ENCODE results near the gene SPEN.
"Not testable (repeated sequence)": the region's sequence is repeated elsewhere in the genome, so short reads cannot be mapped to it uniquely, and the experiment has no call there.

Gene SPEN

GRCh38 chr1:15972409-15972808 is 124.9 kb downstream of the SPEN start:
- in situ Hi-C loops (cut with MboI; ENCODE audit: low pct_unique_long_range_greater_than_20kb, low sequenced_read_pairs, unreplicated experiment) = no loop called here
- no peak for DNase-seq (ENCODE audit: low spot score)
- no peak for TF ChIP-seq CTCF (IDR thresholded peaks at IDR 0.05; ENCODE audit: extremely low read depth, insufficient read depth, missing control alignments)

GRCh38 chr1:15973772-15974171 is 126.3 kb downstream of the SPEN start:
- DNase-seq (ENCODE audit: low spot score) = no peak
- in situ Hi-C loops (cut with MboI; ENCODE audit: low pct_unique_long_range_greater_than_20kb, low sequenced_read_pairs, unreplicated experiment) = no loop called here
- no peak for TF ChIP-seq CTCF (IDR thresholded peaks at IDR 0.05; ENCODE audit: extremely low read depth, insufficient read depth, missing control alignments)

GRCh38 chr1:15974855-15975254 is 127.3 kb downstream of the SPEN start:
- in situ Hi-C loops (cut with MboI; ENCODE audit: low pct_unique_long_range_greater_than_20kb, low sequenced_read_pairs, unreplicated experiment) = no loop called here
- peak; percentile 70 for DNase-seq (ENCODE audit: low spot score)
- no peak for TF ChIP-seq CTCF (IDR thresholded peaks at IDR 0.05; ENCODE audit: extremely low read depth, insufficient read depth, missing control alignments)

GRCh38 chr1:15975358-15975804 is 127.9 kb downstream of the SPEN start:
- in situ Hi-C loops (cut with MboI; ENCODE audit: low pct_unique_long_range_greater_than_20kb, low sequenced_read_pairs, unreplicated experiment) = no loop called here
- TF ChIP-seq CTCF (IDR thresholded peaks at IDR 0.05; ENCODE audit: extremely low read depth, insufficient read depth, missing control alignments) = peak; percentile 42
- DNase-seq (ENCODE audit: low spot score) = peak; percentile 81

GRCh38 chr1:15975805-15976680 is 128.5 kb downstream of the SPEN start, which contains the start of gene ZBTB17:
ZBTB17 (minus strand) TSS chr1:15976101; CDS start chr1:15948495, 27,606 bp downstream.
- TF ChIP-seq CTCF (IDR thresholded peaks at IDR 0.05; ENCODE audit: extremely low read depth, insufficient read depth, missing control alignments) = no peak
- in situ Hi-C loops (cut with MboI; ENCODE audit: low pct_unique_long_range_greater_than_20kb, low sequenced_read_pairs, unreplicated experiment) = no loop called here
- peak; percentile 95 for DNase-seq (ENCODE audit: low spot score)

GRCh38 chr1:15977947-15978346 is 130.4 kb downstream of the SPEN start:
- DNase-seq (ENCODE audit: low spot score); in situ Hi-C loops (cut with MboI; ENCODE audit: low pct_unique_long_range_greater_than_20kb, low sequenced_read_pairs, unreplicated experiment): not testable (repeated sequence)

GRCh38 chr1:15981679-15982078 is 134.2 kb downstream of the SPEN start:
- no peak for DNase-seq (ENCODE audit: low spot score)
- in situ Hi-C loops (cut with MboI; ENCODE audit: low pct_unique_long_range_greater_than_20kb, low sequenced_read_pairs, unreplicated experiment) = no loop called here
- no peak for TF ChIP-seq CTCF (IDR thresholded peaks at IDR 0.05; ENCODE audit: extremely low read depth, insufficient read depth, missing control alignments)
